ENCODE measurements around the gene IFT81.

DNA sequence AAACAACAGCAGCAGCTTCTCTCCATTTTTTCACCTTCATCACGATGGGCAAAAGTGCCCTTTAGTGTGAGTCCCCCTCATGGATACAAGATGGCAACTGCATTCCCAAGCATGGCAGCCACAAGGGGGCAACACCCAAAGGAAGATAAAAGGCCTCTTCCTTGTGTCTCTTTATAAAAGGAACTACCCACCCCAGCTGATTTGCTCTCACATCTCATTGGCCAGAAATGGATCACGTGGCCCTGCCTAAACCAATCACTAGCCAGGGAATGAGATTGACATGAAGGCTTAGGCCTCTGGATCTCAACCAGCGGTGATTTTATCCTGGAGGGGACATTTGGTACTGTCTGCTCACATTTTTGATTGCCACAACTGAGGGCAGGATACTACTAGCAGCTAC, 21.9 kb upstream of the IFT81 start:
- TF ChIP-seq POLR2A (IDR thresholded peaks at IDR 0.05): no peak
- TF ChIP-seq, protein P1, sequence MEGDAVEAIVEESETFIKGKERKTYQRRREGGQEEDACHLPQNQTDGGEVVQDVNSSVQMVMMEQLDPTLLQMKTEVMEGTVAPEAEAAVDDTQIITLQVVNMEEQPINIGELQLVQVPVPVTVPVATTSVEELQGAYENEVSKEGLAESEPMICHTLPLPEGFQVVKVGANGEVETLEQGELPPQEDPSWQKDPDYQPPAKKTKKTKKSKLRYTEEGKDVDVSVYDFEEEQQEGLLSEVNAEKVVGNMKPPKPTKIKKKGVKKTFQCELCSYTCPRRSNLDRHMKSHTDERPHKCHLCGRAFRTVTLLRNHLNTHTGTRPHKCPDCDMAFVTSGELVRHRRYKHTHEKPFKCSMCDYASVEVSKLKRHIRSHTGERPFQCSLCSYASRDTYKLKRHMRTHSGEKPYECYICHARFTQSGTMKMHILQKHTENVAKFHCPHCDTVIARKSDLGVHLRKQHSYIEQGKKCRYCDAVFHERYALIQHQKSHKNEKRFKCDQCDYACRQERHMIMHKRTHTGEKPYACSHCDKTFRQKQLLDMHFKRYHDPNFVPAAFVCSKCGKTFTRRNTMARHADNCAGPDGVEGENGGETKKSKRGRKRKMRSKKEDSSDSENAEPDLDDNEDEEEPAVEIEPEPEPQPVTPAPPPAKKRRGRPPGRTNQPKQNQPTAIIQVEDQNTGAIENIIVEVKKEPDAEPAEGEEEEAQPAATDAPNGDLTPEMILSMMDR (IDR thresholded peaks at IDR 0.05): peak in 7 of 12 donors; percentile 15 to 43 (median 28)
